ENCODE measurements around the gene IL1A. TPM values are rescaled to one million over a fixed set of nuclear protein-coding genes. Genes with fewer than 3 reads are reported as not detected.

The IL1A gene
- total RNA-seq, 1 donor from 2014 or later: 3.2 TPM

- H3K9me3 Mint-ChIP-seq: no peaks in the 10 kb centered on the region
- peaks cover 2% of the 10 kb centered on the region for H3K27me3 Mint-ChIP-seq (ENCODE audit: insufficient read depth, low read depth)
- H3K9me3 ChIP-seq (ENCODE audit: low read depth): no peaks in the 10 kb centered on the region
- no peak for TF ChIP-seq EZH2phosphoT487 (IDR thresholded peaks at IDR 0.05)
- TF ChIP-seq EZH2 (IDR thresholded peaks at IDR 0.05): no peak
- no peak for TF ChIP-seq CTCF (IDR thresholded peaks at IDR 0.05)
- no peak overlapping the region for H3K27ac ChIP-seq
- no peaks in the 10 kb centered on the region for H3K36me3 Mint-ChIP-seq
- H4K20me1 ChIP-seq (ENCODE audit: low read depth): no peaks in the 10 kb centered on the region
- peaks cover 8% of the 10 kb centered on the region for H3K4me1 ChIP-seq
- no peak for DNase-seq (ENCODE audit: low spot score)
- H3K4me3 Mint-ChIP-seq: no peak overlapping the region
- H3K4me2 ChIP-seq: no peak overlapping the region
- no peaks in the 10 kb centered on the region for H3K79me2 ChIP-seq (ENCODE audit: low read depth)
- no peak overlapping the region for H3K4me3 ChIP-seq
- peak overlapping the region; percentile 36 for H3K27ac Mint-ChIP-seq
- H3K9ac ChIP-seq: no peak overlapping the region
- no peaks in the 10 kb centered on the region for H3K27me3 ChIP-seq
- H3F3A ChIP-seq (ENCODE audit: low read depth): no peaks in the 10 kb centered on the region
- no peaks in the 10 kb centered on the region for H3K4me1 Mint-ChIP-seq
- no peak overlapping the region for H2AFZ ChIP-seq (replicated peaks)
- H3K36me3 ChIP-seq: no peaks in the 10 kb centered on the region
Measured at GRCh38 chr2:112790305-112790704, 6.0 kb upstream of the IL1A start.

DNA sequence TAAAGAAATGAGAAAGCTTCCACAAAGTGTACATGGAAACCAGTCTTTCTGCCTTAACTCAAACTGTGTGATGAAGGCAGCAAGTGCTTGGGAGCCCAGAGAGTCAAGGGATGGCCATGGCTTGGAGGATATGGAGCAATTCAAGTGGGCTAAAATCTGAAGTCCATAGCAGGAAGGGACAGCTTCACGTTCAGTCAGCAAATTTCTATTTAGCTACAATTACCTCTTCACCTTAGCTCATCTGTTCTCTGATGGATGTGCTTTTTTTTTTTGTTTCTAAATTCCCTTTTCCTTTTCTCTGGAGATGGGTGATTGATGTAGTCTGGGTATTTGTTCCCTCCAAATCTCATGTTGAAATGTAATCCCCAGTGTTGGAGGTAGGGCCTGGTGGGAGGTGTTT, 4.9 kb upstream of the IL1A start:
- Histone ChIP-seq H2AFZ (replicated peaks) (no peak overlapping the region), H3K79me2 (ENCODE audit: low read depth) (no peaks in the 10 kb centered on the region), H4K20me1 (ENCODE audit: low read depth) (no peaks in the 10 kb centered on the region), H3K4me2 (no peak overlapping the region), H3K4me3 (no peak overlapping the region), H3K36me3 (no peaks in the 10 kb centered on the region), H3K27me3 (no peaks in the 10 kb centered on the region), H3K27ac (no peak overlapping the region), H3K9ac (no peak overlapping the region), H3K9me3 (ENCODE audit: low read depth) (no peaks in the 10 kb centered on the region), H3K4me1 (peaks cover 19% of the 10 kb centered on the region), H3F3A (ENCODE audit: low read depth) (peaks cover under 1% of the 10 kb centered on the region)
- Mint-ChIP-seq H3K9me3 (no peaks in the 10 kb centered on the region), H3K4me3 (no peak overlapping the region), H3K4me1 (peaks cover 4% of the 10 kb centered on the region), H3K36me3 (no peaks in the 10 kb centered on the region), H3K27me3 (ENCODE audit: insufficient read depth, low read depth) (peaks cover 2% of the 10 kb centered on the region), H3K27ac (no peak overlapping the region)
- DNase-seq (ENCODE audit: low spot score): no peak
- TF ChIP-seq EZH2 (IDR thresholded peaks at IDR 0.05) (no peak), EZH2phosphoT487 (IDR thresholded peaks at IDR 0.05) (no peak)

- no peaks in the 10 kb centered on the region for H3K27me3 ChIP-seq
- H4K20me1 ChIP-seq (ENCODE audit: low read depth): no peaks in the 10 kb centered on the region
- no peaks in the 10 kb centered on the region for H3K9me3 Mint-ChIP-seq
- H3K4me1 ChIP-seq: peaks cover 25% of the 10 kb centered on the region
- H3K4me3 Mint-ChIP-seq: no peak overlapping the region
- no peak overlapping the region for H3K4me2 ChIP-seq
- H2AFZ ChIP-seq (replicated peaks): no peak overlapping the region
- H3K4me3 ChIP-seq: no peak overlapping the region
- no peak overlapping the region for H3K27ac ChIP-seq
- peaks cover 5% of the 10 kb centered on the region for H3F3A ChIP-seq (ENCODE audit: low read depth)
- DNase-seq (ENCODE audit: low spot score): no peak
- H3K36me3 ChIP-seq: no peaks in the 10 kb centered on the region
- no peaks in the 10 kb centered on the region for H3K36me3 Mint-ChIP-seq
- H3K27me3 Mint-ChIP-seq (ENCODE audit: insufficient read depth, low read depth): peaks cover 2% of the 10 kb centered on the region
- TF ChIP-seq CTCF (IDR thresholded peaks at IDR 0.05): no peak
- TF ChIP-seq EZH2phosphoT487 (IDR thresholded peaks at IDR 0.05): no peak
- no peak for TF ChIP-seq EZH2 (IDR thresholded peaks at IDR 0.05)
- no peak overlapping the region for H3K27ac Mint-ChIP-seq
- no peaks in the 10 kb centered on the region for H3K9me3 ChIP-seq (ENCODE audit: low read depth)
- no peak overlapping the region for H3K9ac ChIP-seq
- H3K4me1 Mint-ChIP-seq: peaks cover 8% of the 10 kb centered on the region
- no peaks in the 10 kb centered on the region for H3K79me2 ChIP-seq (ENCODE audit: low read depth)
Measured at GRCh38 chr2:112788653-112789052, 4.4 kb upstream of the IL1A start.

GRCh38 chr2:112787729-112788393, 3.6 kb upstream of the IL1A start:
- TF ChIP-seq EZH2phosphoT487 (IDR thresholded peaks at IDR 0.05): no peak
- H3K36me3 ChIP-seq: no peaks in the 10 kb centered on the region

More at GRCh38 chr2:112787729-112788393, 3.6 kb upstream of the IL1A start:
- H4K20me1 ChIP-seq (ENCODE audit: low read depth): no peaks in the 10 kb centered on the region
- H3K27ac ChIP-seq: no peak overlapping the region
- H3K4me2 ChIP-seq: no peak overlapping the region
- no peaks in the 10 kb centered on the region for H3K27me3 ChIP-seq
- DNase-seq (ENCODE audit: low spot score): no peak
- H3K27ac Mint-ChIP-seq: no peak overlapping the region
- H3K9me3 Mint-ChIP-seq: no peaks in the 10 kb centered on the region
- peaks cover 5% of the 10 kb centered on the region for H3F3A ChIP-seq (ENCODE audit: low read depth)
- no peak overlapping the region for H2AFZ ChIP-seq (replicated peaks)
- peaks cover 31% of the 10 kb centered on the region for H3K4me1 ChIP-seq
- no peaks in the 10 kb centered on the region for H3K9me3 ChIP-seq (ENCODE audit: low read depth)
- peaks cover 2% of the 10 kb centered on the region for H3K27me3 Mint-ChIP-seq (ENCODE audit: insufficient read depth, low read depth)
- H3K4me3 Mint-ChIP-seq: no peak overlapping the region
- peaks cover 10% of the 10 kb centered on the region for H3K4me1 Mint-ChIP-seq
- no peak overlapping the region for H3K4me3 ChIP-seq
- H3K36me3 Mint-ChIP-seq: no peaks in the 10 kb centered on the region
- H3K79me2 ChIP-seq (ENCODE audit: low read depth): no peaks in the 10 kb centered on the region
- no peak overlapping the region for H3K9ac ChIP-seq
